CD4-positive, alpha-beta T cell treated with Interleukin-4 for 1 hour (primary cell): ENCODE measurements around the gene HDAC11.
A peak's percentile ranks its signal among the peaks of the same experiment; 100 is the strongest.

ENCODE experiments used
- DNase-seq, 2 donors: peaks; one replicate each; pipeline ENCODE4 v3.0.0-alpha.2; 2020 to 2022

Gene HDAC11

GRCh38 chr3:13544951-13545651, 65.0 kb downstream of the HDAC11 start:
- DNase-seq = no peak

DNA sequence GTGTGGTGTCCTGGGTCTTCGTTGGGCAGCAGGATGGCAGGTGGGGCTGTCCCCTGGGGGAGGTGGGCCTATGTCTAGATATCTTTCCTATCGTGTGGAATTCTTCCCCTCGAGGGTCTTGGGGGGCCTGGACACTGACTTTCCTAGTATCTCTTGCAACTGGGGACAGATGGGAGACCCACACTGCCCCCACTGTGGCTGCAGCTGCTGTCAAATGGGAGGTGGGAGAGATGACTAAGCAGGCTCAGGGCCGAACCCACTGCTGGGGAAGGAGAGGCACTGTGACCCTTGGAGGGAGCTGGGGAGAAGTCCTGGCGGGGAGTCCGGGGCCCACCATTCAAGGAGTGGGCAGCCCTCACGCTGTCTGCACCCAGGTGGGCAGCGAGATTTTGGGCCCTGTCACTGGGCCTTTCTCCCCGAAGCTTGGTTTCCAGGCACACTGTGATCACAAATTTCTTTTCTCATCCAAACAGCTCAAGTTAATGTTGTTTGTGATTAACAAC, 65.9 kb downstream of the HDAC11 start:
- no peak for DNase-seq

- no peak for DNase-seq
Measured at GRCh38 chr3:13546667-13547171, 66.6 kb downstream of the HDAC11 start.

- no peak for DNase-seq
Measured at GRCh38 chr3:13547591-13548371, 67.7 kb downstream of the HDAC11 start.

GRCh38 chr3:13548696-13549622, 68.9 kb downstream of the HDAC11 start, which contains the start of gene FBLN2:
Gene FBLN2 (plus strand): TSS chr3:13549125. CDS start chr3:13570356, 21,231 bp downstream.
- DNase-seq = no peak

GRCh38 chr3:13549623-13550422, 69.7 kb downstream of the HDAC11 start:
- peak; percentile 8 to 28 for DNase-seq

GRCh38 chr3:13550423-13550690, 70.3 kb downstream of the HDAC11 start:
- no peak for DNase-seq

DNA sequence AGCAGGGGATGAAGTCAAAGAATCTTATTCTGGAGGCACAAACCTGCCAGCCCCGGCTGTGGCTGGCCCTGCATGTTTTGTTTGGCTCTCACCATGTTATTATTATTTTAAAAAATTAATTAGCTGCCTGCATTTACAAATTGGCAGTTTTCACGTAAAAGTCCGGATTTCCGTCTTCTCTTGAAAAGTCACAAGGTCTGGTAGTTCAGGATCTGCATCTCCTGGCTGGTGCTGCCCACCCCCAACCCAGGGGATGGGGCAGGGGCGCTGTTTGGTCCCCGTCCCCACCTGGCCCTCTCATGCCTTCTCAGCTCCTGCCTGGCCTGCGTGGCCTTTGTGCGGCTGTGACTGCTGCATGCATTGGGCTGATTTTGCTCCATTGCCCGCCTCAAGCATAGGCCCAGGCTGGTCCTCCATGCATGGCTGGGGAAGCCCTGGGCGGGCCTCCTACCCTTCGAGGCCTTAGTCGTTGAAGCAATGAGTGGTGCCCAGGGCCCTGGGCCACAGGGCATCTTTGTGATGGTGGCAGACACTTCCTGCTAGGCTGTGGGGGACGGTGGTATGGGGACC, 70.8 kb downstream of the HDAC11 start:
- no peak for DNase-seq

DNA sequence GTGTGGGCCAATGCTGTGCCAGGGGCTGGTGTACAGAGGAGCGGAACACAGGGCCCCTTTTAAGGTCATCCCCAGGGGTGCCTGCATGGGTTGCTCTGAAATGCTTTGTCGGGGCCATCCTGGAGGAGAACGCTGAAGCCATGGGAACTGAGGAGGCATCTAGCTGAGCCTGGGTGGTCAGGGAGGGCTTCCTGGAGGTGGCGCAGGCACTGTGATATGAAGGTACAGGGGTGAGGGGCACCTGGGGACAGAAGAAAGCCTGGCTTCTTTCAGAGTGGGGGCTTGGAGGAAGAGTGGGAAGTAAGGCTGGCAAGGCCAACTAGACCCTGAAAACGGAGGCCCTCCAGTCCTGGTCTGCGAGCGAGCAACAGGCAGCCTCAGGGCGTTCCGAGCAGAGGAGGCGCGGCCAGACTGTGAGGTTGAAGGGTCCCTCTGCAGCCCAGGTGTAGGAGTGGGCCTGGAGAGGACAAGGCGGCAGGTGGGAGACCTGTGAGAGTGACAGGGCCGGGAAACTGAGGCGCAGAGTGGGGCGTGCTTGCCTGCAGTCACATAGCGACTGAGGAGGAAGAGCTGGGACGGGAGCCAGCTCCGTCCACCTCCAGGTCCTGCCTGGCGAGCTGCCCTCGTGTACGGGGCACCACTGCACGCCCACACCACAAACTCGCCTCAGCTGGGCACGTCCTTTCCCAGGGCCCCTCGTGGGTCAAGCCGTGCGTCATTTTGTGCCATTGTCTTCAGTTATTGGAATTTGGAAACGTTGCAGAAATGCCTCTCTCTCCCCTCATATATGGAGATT, 72.9 kb downstream of the HDAC11 start:
- DNase-seq = no peak

- no peak for DNase-seq
Measured at GRCh38 chr3:13553686-13554085, 73.6 kb downstream of the HDAC11 start.

DNA sequence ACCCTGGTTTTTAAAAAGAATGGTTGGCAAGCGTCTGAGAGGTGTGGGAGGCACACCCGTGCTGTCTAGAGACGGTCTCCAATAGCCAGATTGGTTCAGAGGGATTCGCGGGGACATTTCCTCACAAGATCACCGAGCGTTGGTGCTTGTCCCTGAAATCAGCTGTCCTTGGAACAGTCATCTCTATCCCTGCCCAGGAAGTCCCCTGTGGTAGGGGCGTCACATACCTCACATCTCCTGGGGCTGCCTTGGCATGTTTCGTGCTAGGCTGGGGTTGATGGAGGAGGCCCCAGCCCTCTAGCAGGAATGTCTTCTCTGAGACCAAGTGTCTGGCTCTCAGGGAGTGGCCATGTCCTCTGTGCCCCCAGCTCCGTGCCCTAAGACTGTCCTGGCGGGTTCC, 75.6 kb downstream of the HDAC11 start:
- no peak for DNase-seq
